ENCODE results near the gene RINL. TPM values are rescaled to one million over a fixed set of nuclear protein-coding genes. Genes with fewer than 3 reads are reported as not detected.

Gene RINL
- total and polyA plus RNA-seq, 2 of the 8 experiments (the other 6 are each of a cell fraction or from before 2014, with no cell fraction given) = 11.1 to 11.9 TPM

- Histone ChIP-seq H3K9ac (replicated peaks in 1 of 4; ENCODE audit: extremely low read depth in 1 of 4, low read depth in 3 of 4, low read length in 3 of 4) (peak overlapping the region in 3 of 4 experiments; percentile 46 to 79 (median 54); a peak in 5 of 7 replicates), H2BK15ac (ENCODE audit: low read length) (peak overlapping the region; percentile 88; the same call in 1 of the 2 replicates), H4K8ac (ENCODE audit: extremely low read depth, insufficient read depth, low read length) (no peak overlapping the region; the same call in none of the 2 replicates), H3K56ac (replicated peaks; ENCODE audit: insufficient read length, low read depth, low read length) (peak overlapping the region; percentile 82), H3K14ac (ENCODE audit: insufficient read length) (peak overlapping the region; percentile 55), H3K4me3 (ENCODE audit: extremely low read depth in 1 of 4, insufficient read depth in 2 of 4, low read depth in 3 of 4, low read length in 4 of 4) (peak overlapping the region; percentile 73 to 85 (median 82)), H3K79me2 (ENCODE audit: control insufficient read depth in 1 of 2, insufficient read depth in 2 of 2, low read length in 2 of 2) (no peaks in the 10 kb centered on the region), H3K27me3 (replicated peaks in 1 of 4; ENCODE audit: control insufficient read depth in 3 of 4, extremely low read depth in 1 of 4, insufficient read depth in 3 of 4, low read length in 3 of 4) (no peaks in the 10 kb centered on the region), H3K79me1 (ENCODE audit: low read depth, low read length) (peaks cover 5% of the 10 kb centered on the region; the same call in 1 of the 2 replicates), H3K36me3 (ENCODE audit: control insufficient read depth in 2 of 4, insufficient read depth in 4 of 4, low read length in 3 of 4) (peaks cover 4 to 34% (median 10%) of the 10 kb centered on the region in 4 experiments; a peak in 5 of 8 replicates), H2AFZ (ENCODE audit: low read length) (peak overlapping the region; percentile 86; the same call in 1 of the 2 replicates), H2BK20ac (ENCODE audit: low read length) (no peak overlapping the region), H3K4me2 (ENCODE audit: insufficient read depth in 1 of 2, low read depth in 2 of 2, low read length in 2 of 2) (peak overlapping the region; percentile 94 to 97), H3K4ac (replicated peaks; ENCODE audit: insufficient read length, low read depth, low read length) (peak overlapping the region; percentile 63), H2BK120ac (replicated peaks; ENCODE audit: low read depth, low read length) (no peak overlapping the region), H4K20me1 (replicated peaks in 1 of 2; ENCODE audit: control insufficient read depth in 1 of 2, insufficient read depth in 2 of 2, low read length in 2 of 2) (no peaks in the 10 kb centered on the region), H3K18ac (ENCODE audit: extremely low read depth, low read length) (peak overlapping the region; percentile 92), H4K5ac (ENCODE audit: insufficient read length, low read depth, low read length) (peak overlapping the region; percentile 74), H3K23ac (ENCODE audit: insufficient read length) (no peak overlapping the region), H3K23me2 (ENCODE audit: low read depth, low read length) (peaks cover 8% of the 10 kb centered on the region), H4K91ac (replicated peaks; ENCODE audit: insufficient read length, low read length) (peak overlapping the region; percentile 90), H3K9me3 (ENCODE audit: insufficient read depth in 2 of 2, low read depth in 1 of 2, low read length in 1 of 2) (no peaks in the 10 kb centered on the region), H2AK5ac (ENCODE audit: low read depth, low read length) (no peak overlapping the region), H2BK12ac (ENCODE audit: low read depth, low read length) (peak overlapping the region; percentile 96; the same call in 1 of the 2 replicates), H3K4me1 (replicated peaks in 1 of 4; ENCODE audit: control insufficient read depth in 3 of 4, insufficient read depth in 4 of 4, low read length in 3 of 4) (peaks cover 0 to 6% (median 1%) of the 10 kb centered on the region in 4 experiments; a peak in 1 of 7 replicates), H2BK5ac (ENCODE audit: low read depth, low read length) (peak overlapping the region; percentile 95), H3K27ac (ENCODE audit: low read depth, low read length) (peak overlapping the region; percentile 68; the same call in 1 of the 2 replicates)
- CTCF ChIA-PET (ENCODE audit: partially characterized antibody) = interaction anchor here (1.0 to 2.7 kb wide), 4 partner anchors 11 to 129 kb away, joined by 3 to 11 read pairs (median 4); no protein-coding TSS in a partner anchor
- DNase-seq (ENCODE audit: low read depth in 1 of 2, low spot score in 2 of 2) = no peak
- POLR2A ChIA-PET (ENCODE audit: partially characterized antibody) = interaction anchor here (0.6 to 14.2 kb wide), 13 partner anchors 8 to 108 kb away, joined by 3 to 376 read pairs (median 4); partner anchors contain the start of gene HNRNPL
- 24% methylated on average over 16 of the region's 16 CpGs; no CpG with 5 or more reads in 1 of the 2 experiments for WGBS, 2 experiments (ENCODE audit: extremely low coverage in 1 of 2, insufficient coverage in 1 of 2, insufficient read length in 1 of 2, insufficient replicate concordance in 2 of 2, low coverage in 1 of 2, low lambda C conversion rate in 2 of 2, missing lambda C conversion rate in 1 of 2)
- TF ChIP-seq FOSL1 (IDR thresholded peaks at IDR 0.05; ENCODE audit: insufficient read depth, low read depth, low read length) = no peak
- TF ChIP-seq, protein P1, sequence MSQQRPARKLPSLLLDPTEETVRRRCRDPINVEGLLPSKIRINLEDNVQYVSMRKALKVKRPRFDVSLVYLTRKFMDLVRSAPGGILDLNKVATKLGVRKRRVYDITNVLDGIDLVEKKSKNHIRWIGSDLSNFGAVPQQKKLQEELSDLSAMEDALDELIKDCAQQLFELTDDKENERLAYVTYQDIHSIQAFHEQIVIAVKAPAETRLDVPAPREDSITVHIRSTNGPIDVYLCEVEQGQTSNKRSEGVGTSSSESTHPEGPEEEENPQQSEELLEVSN (IDR thresholded peaks at IDR 0.05) = peak; percentile 70
- no peak for FAIRE-seq
These were observed 46.9 kb downstream of the RINL start for GRCh38 chr19:38831142-38831605.

All from H1 (cell line).